Lower leg skin (tissue), 3 donors: Measurements from ENCODE around the gene PCBP2.

Source experiments
- CTCF ChIP-seq, 3 donors: fragments of 450-650 bp; IDR thresholded peaks; one replicate each; pipeline ENCODE4 v1.5.1; 2016; ENCODE audit warnings: antibody characterized with exemption in 3 of 3, mild to moderate bottlenecking in 3 of 3, moderate library complexity in 2 of 3
- POLR2A ChIP-seq, 2 donors: fragments of 450-650 bp; IDR thresholded peaks; one replicate each; pipeline ENCODE4 v1.6.1; 2016 to 2017; ENCODE audit warnings: antibody characterized with exemption in 2 of 2, mild to moderate bottlenecking in 1 of 2, moderate library complexity in 1 of 2

GRCh38 chr12:53454707-53455106 lies 2.8 kb downstream of the PCBP2 start:
- no peak for TF ChIP-seq CTCF (IDR thresholded peaks at IDR 0.05)
- no peak for TF ChIP-seq POLR2A (IDR thresholded peaks at IDR 0.05)
